HepG2 (cell line): ENCODE measurements around the gene JADE3. TPM values are rescaled to one million over a fixed set of nuclear protein-coding genes. Genes with fewer than 3 reads are reported as not detected.

Experiments
- ATAC-seq: fragments of 200-7000 bp; cut with Tn5 transposase; 3 replicates; pipeline ENCODE4 v1.9.1; 2020; ENCODE audit warnings: mild to moderate bottlenecking, moderate library complexity
- BruUV-seq: library from RNA; stranded (reverse); fragments of 400-500 nt; replicated peaks from 2 replicates; lab custom pipeline; 2021; lab: Mats Ljungman, UMichigan
- CTCF ChIA-PET: fragments of 300-600 bp; formaldehyde crosslinking; extraction: SDS; loops from one replicate; lab custom pipeline; 2021; ENCODE audit warnings: low total read pairs, inconsistent platforms, low intra/inter-chr PET ratio; lab: Yijun Ruan, JAX
- POLR2A ChIA-PET: fragments of 350-600 bp; sonication (Branson Sonifier 250); formaldehyde crosslinking; loops from one replicate; lab custom pipeline; 2020; ENCODE audit warnings: antibody characterized with exemption, inconsistent platforms; lab: Yijun Ruan, JAX
- DNase-seq: peaks from one replicate; pipeline ENCODE4 v3.0.0-alpha.2; 2015; ENCODE audit warnings: low spot score
- FAIRE-seq: peaks from 3 replicates; lab custom pipeline; 2011; peaks lifted over from hg19 to GRCh38; lab: Jason Lieb, UNC
- H2AFZ ChIP-seq: one replicate; pipeline ENCODE4 v1.6.1; 2011; ENCODE audit warnings: low read length, inconsistent platforms
- H3K27ac ChIP-seq: fragments of 300-600 bp; 3 replicates; pipeline ENCODE4 v1.8.0; 2011; ENCODE audit warnings: mixed run types, mild to moderate bottlenecking, mixed read lengths, low read length, inconsistent platforms; ENCODE audit not compliant: insufficient read depth; ENCODE audit errors: extremely low read length
- H3K27me3 ChIP-seq, 2 experiments: fragments of 200-600 bp in 1 of 2; 2 replicates in 1 of 2; 3 replicates in 1 of 2; pipeline versions ENCODE4 v1.6.0 to v1.8.0; 2011; ENCODE audit warnings: low read length in 2 of 2, mild to moderate bottlenecking in 2 of 2, moderate library complexity in 2 of 2, inconsistent platforms in 1 of 2; ENCODE audit not compliant: insufficient read depth in 2 of 2, control insufficient read depth in 1 of 2
- H3K36me3 ChIP-seq, 2 experiments: fragments of 200-600 bp in 1 of 2; replicated peaks in 1 of 2; 2 replicates in 1 of 2; 3 replicates in 1 of 2; pipeline versions ENCODE4 v1.5.1 to v1.8.0; 2011; ENCODE audit warnings: low read length in 2 of 2, inconsistent platforms in 1 of 2; ENCODE audit not compliant: insufficient read depth in 2 of 2, control insufficient read depth in 1 of 2
- H3K4me1 ChIP-seq: 2 replicates; pipeline ENCODE4 v1.5.1; 2012; ENCODE audit warnings: low read length, inconsistent platforms; ENCODE audit not compliant: insufficient read depth
- H3K4me2 ChIP-seq: 2 replicates; pipeline ENCODE4 v1.6.0; 2011; ENCODE audit warnings: low read depth, low read length, inconsistent platforms
- H3K4me3 ChIP-seq, 3 experiments: fragments of 200-600 bp in 1 of 3; sonication (generic), shearing (Covaris generic) in 1 of 3; replicated peaks in 1 of 3; 2 replicates each; pipeline ENCODE4 v1.5.1; 2011 to 2016; ENCODE audit warnings: low read length in 3 of 3, inconsistent platforms in 2 of 3, low read depth in 2 of 3, mild to moderate bottlenecking in 2 of 3, control low read depth in 1 of 3, mixed read lengths in 1 of 3; ENCODE audit not compliant: insufficient read depth in 1 of 3
- H3K79me2 ChIP-seq: one replicate; pipeline ENCODE4 v1.6.1; 2011; ENCODE audit warnings: low read length, inconsistent platforms; ENCODE audit not compliant: insufficient read depth
- H3K9ac ChIP-seq: 2 replicates; pipeline ENCODE4 v1.6.0; 2011; ENCODE audit warnings: mild to moderate bottlenecking, low read depth, low read length, inconsistent platforms; ENCODE audit not compliant: insufficient read depth
- H3K9me3 ChIP-seq: 2 replicates; pipeline ENCODE4 v1.5.1; 2012; ENCODE audit warnings: mild to moderate bottlenecking, low read length
- H4K20me1 ChIP-seq: 2 replicates; pipeline ENCODE4 v1.6.0; 2011; ENCODE audit warnings: inconsistent platforms, mild to moderate bottlenecking, low read length, moderate library complexity; ENCODE audit not compliant: insufficient read depth
- CSRNP1 ChIP-seq: sonication (generic); formaldehyde crosslinking; IDR thresholded peaks from 2 replicates; pipeline ENCODE4 v1.8.1; 2023; ENCODE audit warnings: mild to moderate bottlenecking, missing genetic modification reagents
- NFYB ChIP-seq: sonication (generic); formaldehyde crosslinking; IDR thresholded peaks from 2 replicates; pipeline ENCODE4 v1.4.0; 2020; ENCODE audit warnings: missing genetic modification reagents
- ZBTB44 ChIP-seq: sonication (generic); formaldehyde crosslinking; IDR thresholded peaks from 2 replicates; pipeline ENCODE4 v1.4.0; 2020; ENCODE audit warnings: missing genetic modification reagents
- ZFYVE20 ChIP-seq: sonication (generic); formaldehyde crosslinking; IDR thresholded peaks from 2 replicates; pipeline ENCODE4 v1.8.0; 2023; ENCODE audit warnings: low read depth, mild to moderate bottlenecking, moderate library complexity, missing genetic modification reagents, borderline replicate concordance
- ZNF264 ChIP-seq: sonication (generic); formaldehyde crosslinking; IDR thresholded peaks from 2 replicates; pipeline ENCODE4 v1.4.0; 2020; ENCODE audit warnings: missing genetic modification reagents
- WGBS: methylation state at CpG from one replicate; pipeline ENCODE4 v1.1.6; 2017; ENCODE audit warnings: low lambda C conversion rate; 5-methylcytosine and 5-hydroxymethylcytosine counted together
- in situ Hi-C: cut with HindIII; loops from 2 replicates; pipeline ENCODE4 v1.10.0; 2017; ENCODE audit warnings: low pct_unique_long_range_greater_than_20kb; ENCODE audit not compliant: extremely low pct_ligation_motif_present
- intact Hi-C: fragments of 100-400 bp; cut with micrococcal nuclease; formaldehyde crosslinking; loops from one replicate; pipeline ENCODE4 v1.10.0; 2022; ENCODE audit not compliant: unreplicated experiment
- polyA plus RNA-seq, 8 experiments: library from polyadenylated mRNA; depleted of rRNA in 3 of 8; stranded (reverse) in 7 of 8; unstranded in 1 of 8; fragments of >200 nt; fragmentation: Illumina TruSeq in 4 of 8; extraction: Trizol in 4 of 8; gene quantifications; 2 replicates each; pipeline versions ENCODE4 v1.2.1 to v1.2.3, GENCODE V29; 2011 to 2016; ENCODE audit warnings: low read depth in 4 of 8, missing spikeins in 1 of 8, mixed read lengths in 1 of 8; ENCODE audit not compliant: insufficient read depth in 1 of 8
- total RNA-seq, 5 experiments: library from RNA; depleted of rRNA; stranded (reverse); fragments of >200 nt; fragmentation: Illumina TruSeq; extraction: Trizol; gene quantifications; 2 replicates each; pipeline ENCODE4 v1.2.3, GENCODE V29; 2016; ENCODE audit warnings: low read depth in 1 of 5

JADE3 gene
- total and polyA plus RNA-seq, 2 of the 13 experiments (the other 11 are each of a cell fraction or from before 2014, with no cell fraction given) = 7.7 to 7.8 TPM

- BruUV-seq = no TSS peak
- ATAC-seq = no peak
- H3K27ac ChIP-seq = no peak overlapping the region
- ChIA-PET POLR2A (no interaction called here), CTCF (no interaction called here)
- TF ChIP-seq ZNF264 (CRISPR knock-in tag) (no peak), ZFYVE20 (no peak), CSRNP1 (CRISPR knock-in tag) (no peak), NFYB (CRISPR knock-in tag) (no peak), ZBTB44 (CRISPR knock-in tag) (no peak)
- FAIRE-seq = no peak
- H2AFZ ChIP-seq = no peak overlapping the region
- H3K27me3 ChIP-seq = no peaks in the 10 kb centered on the region
- H3K79me2 ChIP-seq = peaks cover 56% of the 10 kb centered on the region
- no peak for DNase-seq
- intact Hi-C loops (no loop called here), in situ Hi-C loops (no loop called here)
- H3K36me3 ChIP-seq = no peaks in the 10 kb centered on the region
- 100% methylated on average over 2 of the region's 3 CpGs for WGBS
- no peaks in the 10 kb centered on the region for H3K9me3 ChIP-seq
- H3K4me1 ChIP-seq = peaks cover 17% of the 10 kb centered on the region
- H4K20me1 ChIP-seq = 0 out of 2 replicates have a peak, but pooled peaks cover 3% of the 10 kb centered on the region
- no peak overlapping the region for H3K4me3 ChIP-seq
- no peak overlapping the region for H3K4me2 ChIP-seq
- no peak overlapping the region for H3K9ac ChIP-seq
Observed at GRCh38 chrX:46927718-46928117, 15.5 kb downstream of the JADE3 start.
